Right cardiac atrium (tissue), 5 donors: ENCODE measurements around the gene EIF4E1B. TPM values are rescaled to one million over a fixed set of nuclear protein-coding genes. Genes with fewer than 3 reads are reported as not detected.

ENCODE experiments used
- ATAC-seq, 2 donors: fragments of 200-7000 bp; cut with Tn5 transposase; one replicate each; pipeline versions ENCODE4 v1.8.0 to v1.9.1; 2020; ENCODE audit warnings: moderate library complexity in 2 of 2, mild to moderate bottlenecking in 1 of 2
- DNase-seq, 3 donors: peaks; one replicate each; pipeline ENCODE4 v3.0.0-alpha.2; 2020
- H3K27ac ChIP-seq: one replicate; pipeline ENCODE4 v1.5.1; 2013; ENCODE audit warnings: mild to moderate bottlenecking, low read length, control low read depth, moderate library complexity
- H3K27me3 ChIP-seq: one replicate; pipeline ENCODE4 v1.6.1; 2013; ENCODE audit not compliant: control insufficient read depth, insufficient read depth
- H3K4me1 ChIP-seq: one replicate; pipeline ENCODE4 v1.6.1; 2013; ENCODE audit warnings: low read length; ENCODE audit not compliant: control insufficient read depth, insufficient read depth
- H3K4me3 ChIP-seq: one replicate; pipeline ENCODE4 v1.5.1; 2013; ENCODE audit warnings: low read length, control low read depth
- H3K9me3 ChIP-seq: one replicate; pipeline ENCODE4 v1.6.1; 2013; ENCODE audit warnings: low read length; ENCODE audit not compliant: control insufficient read depth
- WGBS: extraction: QIAGEN DNeasy Blood & Tissue Kit; methylation state at CpG from one replicate; pipeline ENCODE4 v1.1.7; 2013; 5-methylcytosine and 5-hydroxymethylcytosine counted together
- intact Hi-C, 4 donors: fragments of 100-400 bp; cut with DNase I; formaldehyde crosslinking; loops; one replicate each; pipeline versions ENCODE4 v1.11.0 to v1.14.0; 2022 to 2023
- polyA plus RNA-seq: library from polyadenylated mRNA; stranded (reverse); fragments of 200-250 nt; gene quantifications from one replicate; pipeline ENCODE4 v1.2.3, GENCODE V29; 2013
- total RNA-seq, 4 donors: library from RNA; stranded (reverse); fragmentation: NEBNext Ultra II Directional; extraction: Animal tissue kit (Norgen Biotek cat#: 25700); gene quantifications; one replicate each; pipeline ENCODE4 v1.2.1, GENCODE V29; 2021
- donor health status: healthy with polysubstance abuse.
- donor health status: DM: no; HTN: yes; CAD: no.
- donor health status: DM: no; HTN: no; CAD: no.
- donor health status: DM: no; HTN: yes; CAD: no; lungs with severe emphysema.
- donor health status: DM: yes; HTN: yes; CAD: no.

Gene EIF4E1B
- total and polyA plus RNA-seq, 5 donors = not detected

- DNase-seq (peak in 1 of 3 donors; percentile 25), ATAC-seq (no peak)
- H3K27ac ChIP-seq = no peak overlapping the region
- WGBS = 64% methylated on average over 7 of the region's 7 CpGs
- no peaks in the 10 kb centered on the region for H3K27me3 ChIP-seq
- intact Hi-C loops = loop anchor here in 1 of 4 donors (10.0 kb wide), 1 partner anchor 277 kb away; no protein-coding TSS in a partner anchor
- no peak overlapping the region for H3K4me3 ChIP-seq
- H3K4me1 ChIP-seq = no peaks in the 10 kb centered on the region
- no peaks in the 10 kb centered on the region for H3K9me3 ChIP-seq
Measured at GRCh38 chr5:176667637-176668036, 37.2 kb downstream of the EIF4E1B start.

GRCh38 chr5:176670449-176670848 lies 40.0 kb downstream of the EIF4E1B start:
- peak in 1 of 3 donors; percentile 7 for DNase-seq
- H3K27ac ChIP-seq = no peak overlapping the region
- H3K4me1 ChIP-seq = no peaks in the 10 kb centered on the region
- H3K9me3 ChIP-seq = no peaks in the 10 kb centered on the region
- no peaks in the 10 kb centered on the region for H3K27me3 ChIP-seq
- H3K4me3 ChIP-seq = no peak overlapping the region
- no peak for ATAC-seq
- WGBS = 79% methylated on average over 8 of the region's 8 CpGs
- intact Hi-C loops = no loop called here

- Histone ChIP-seq H3K4me1 (peaks cover 3% of the 10 kb centered on the region), H3K27me3 (no peaks in the 10 kb centered on the region), H3K9me3 (no peaks in the 10 kb centered on the region), H3K27ac (no peak overlapping the region), H3K4me3 (no peak overlapping the region)
- 68% methylated on average over 4 of the region's 4 CpGs for WGBS
- DNase-seq (no peak), ATAC-seq (no peak)
- intact Hi-C loops = no loop called here
Measured at GRCh38 chr5:176671399-176671798, 40.9 kb downstream of the EIF4E1B start.

- Histone ChIP-seq H3K4me1 (peaks cover 6% of the 10 kb centered on the region), H3K9me3 (no peaks in the 10 kb centered on the region), H3K27me3 (no peaks in the 10 kb centered on the region), H3K4me3 (no peak overlapping the region), H3K27ac (no peak overlapping the region)
- DNase-seq (peak in 1 of 3 donors; percentile 27), ATAC-seq (no peak)
- WGBS = 60% methylated on average over 18 of the region's 18 CpGs
- intact Hi-C loops = no loop called here
Measured at GRCh38 chr5:176671890-176672747, 41.6 kb downstream of the EIF4E1B start.

GRCh38 chr5:176673651-176674583 lies 43.4 kb downstream of the EIF4E1B start:
- Histone ChIP-seq H3K27ac (no peak overlapping the region), H3K27me3 (no peaks in the 10 kb centered on the region), H3K4me3 (no peak overlapping the region), H3K4me1 (peaks cover 18% of the 10 kb centered on the region), H3K9me3 (no peaks in the 10 kb centered on the region)
- DNase-seq = peak in 1 of 3 donors; percentile 22
- WGBS = 84% methylated on average over 18 of the region's 18 CpGs
- ATAC-seq = no peak
- intact Hi-C loops = no loop called here

GRCh38 chr5:176674799-176675198 lies 44.3 kb downstream of the EIF4E1B start:
- ATAC-seq (no peak), DNase-seq (no peak)
- Histone ChIP-seq H3K27me3 (no peaks in the 10 kb centered on the region), H3K27ac (no peak overlapping the region), H3K4me3 (no peak overlapping the region), H3K4me1 (peaks cover 20% of the 10 kb centered on the region), H3K9me3 (no peaks in the 10 kb centered on the region)
- 89% methylated on average over 17 of the region's 17 CpGs for WGBS
- intact Hi-C loops = no loop called here

GRCh38 chr5:176675676-176676360 lies 45.3 kb downstream of the EIF4E1B start:
- WGBS = 62% methylated on average over 19 of the region's 19 CpGs
- no peaks in the 10 kb centered on the region for H3K27me3 ChIP-seq
- H3K27ac ChIP-seq = no peak overlapping the region
- peak in 1 of 3 donors; percentile 68 for DNase-seq
- H3K9me3 ChIP-seq = no peaks in the 10 kb centered on the region
- H3K4me3 ChIP-seq = no peak overlapping the region
- no peak for ATAC-seq
- intact Hi-C loops = no loop called here
- H3K4me1 ChIP-seq = peaks cover 20% of the 10 kb centered on the region

- peaks cover 20% of the 10 kb centered on the region for H3K4me1 ChIP-seq
- no peaks in the 10 kb centered on the region for H3K27me3 ChIP-seq
- ATAC-seq = peak in 1 of 2 donors; percentile 66
- no peak overlapping the region for H3K27ac ChIP-seq
- peak in 2 of 3 donors; percentile 66 to 76 for DNase-seq
- H3K4me3 ChIP-seq = no peak overlapping the region
- no peaks in the 10 kb centered on the region for H3K9me3 ChIP-seq
- 49% methylated on average over 10 of the region's 10 CpGs for WGBS
- intact Hi-C loops = no loop called here
Measured at GRCh38 chr5:176676361-176676824, 45.9 kb downstream of the EIF4E1B start.

- Histone ChIP-seq H3K4me3 (no peak overlapping the region), H3K4me1 (peaks cover 20% of the 10 kb centered on the region), H3K9me3 (no peaks in the 10 kb centered on the region), H3K27ac (no peak overlapping the region), H3K27me3 (no peaks in the 10 kb centered on the region)
- WGBS = 42% methylated on average over 12 of the region's 12 CpGs
- peak; percentile 78 to 79 for ATAC-seq
- peak; percentile 72 to 83 (median 79) for DNase-seq
- intact Hi-C loops = no loop called here
Measured at GRCh38 chr5:176677209-176677939, 46.9 kb downstream of the EIF4E1B start.

GRCh38 chr5:176678584-176678983 lies 48.1 kb downstream of the EIF4E1B start:
- ATAC-seq = no peak
- H3K4me3 ChIP-seq = no peak overlapping the region
- H3K9me3 ChIP-seq = no peaks in the 10 kb centered on the region
- H3K27ac ChIP-seq = no peak overlapping the region
- peak in 1 of 3 donors; percentile 64 for DNase-seq
- intact Hi-C loops = no loop called here
- no peaks in the 10 kb centered on the region for H3K27me3 ChIP-seq
- H3K4me1 ChIP-seq = peaks cover 20% of the 10 kb centered on the region
- 48% methylated on average over 5 of the region's 5 CpGs for WGBS
